ENCODE results near the gene SMYD3.

The SMYD3 gene

GRCh38 chr1:246214708-246215509 lies 292.2 kb downstream of the SMYD3 start:
- no peak for DNase-seq (ENCODE audit: low read depth in 2 of 2)

GRCh38 chr1:246213947-246214346 lies 293.1 kb downstream of the SMYD3 start:
- DNase-seq (ENCODE audit: low read depth in 2 of 2) = no peak

GRCh38 chr1:246213502-246213901 lies 293.6 kb downstream of the SMYD3 start:
- no peak for DNase-seq (ENCODE audit: low read depth in 2 of 2)

GRCh38 chr1:246213036-246213435 lies 294.0 kb downstream of the SMYD3 start:
- DNase-seq (ENCODE audit: low read depth in 2 of 2) = no peak

GRCh38 chr1:246212013-246212412 lies 295.1 kb downstream of the SMYD3 start:
- DNase-seq (ENCODE audit: low read depth in 2 of 2) = no peak

- DNase-seq (ENCODE audit: low read depth in 2 of 2) = no peak
Measured at GRCh38 chr1:246210756-246211155, 296.3 kb downstream of the SMYD3 start.

- no peak for DNase-seq (ENCODE audit: low read depth in 2 of 2)
Measured at GRCh38 chr1:246208105-246208504, 299.0 kb downstream of the SMYD3 start.

- no peak for DNase-seq (ENCODE audit: low read depth in 2 of 2)
Measured at GRCh38 chr1:246203180-246203579, 303.9 kb downstream of the SMYD3 start.

- DNase-seq (ENCODE audit: low read depth in 2 of 2) = no peak
Measured at GRCh38 chr1:246200738-246201137, 306.3 kb downstream of the SMYD3 start.

- no peak for DNase-seq (ENCODE audit: low read depth in 2 of 2)
Measured at GRCh38 chr1:246200225-246200624, 306.9 kb downstream of the SMYD3 start.

- no peak for DNase-seq (ENCODE audit: low read depth in 2 of 2)
Measured at GRCh38 chr1:246199086-246199645, 307.9 kb downstream of the SMYD3 start.

- no peak for DNase-seq (ENCODE audit: low read depth in 2 of 2)
Measured at GRCh38 chr1:246198115-246198816, 308.8 kb downstream of the SMYD3 start.

GRCh38 chr1:246197076-246197475 lies 310.0 kb downstream of the SMYD3 start:
- no peak for DNase-seq (ENCODE audit: low read depth in 2 of 2)

- no peak for DNase-seq (ENCODE audit: low read depth in 2 of 2)
Measured at GRCh38 chr1:246195296-246195695, 311.8 kb downstream of the SMYD3 start.

GRCh38 chr1:246193537-246193936 lies 313.5 kb downstream of the SMYD3 start:
- no peak for DNase-seq (ENCODE audit: low read depth in 2 of 2)

- DNase-seq (ENCODE audit: low read depth in 2 of 2) = no peak
Measured at GRCh38 chr1:246189126-246189525, 318.0 kb downstream of the SMYD3 start.

GRCh38 chr1:246187834-246188372 lies 319.2 kb downstream of the SMYD3 start:
- no peak for DNase-seq (ENCODE audit: low read depth in 2 of 2)

GRCh38 chr1:246184503-246184902 lies 322.6 kb downstream of the SMYD3 start:
- no peak for DNase-seq (ENCODE audit: low read depth in 2 of 2)

GRCh38 chr1:246182149-246182851 lies 324.8 kb downstream of the SMYD3 start:
- DNase-seq (ENCODE audit: low read depth in 2 of 2) = no peak

- DNase-seq (ENCODE audit: low read depth in 2 of 2) = no peak
Measured at GRCh38 chr1:246181241-246181640, 325.8 kb downstream of the SMYD3 start.

- DNase-seq (ENCODE audit: low read depth in 2 of 2) = no peak
Measured at GRCh38 chr1:246179401-246179800, 327.7 kb downstream of the SMYD3 start.

- no peak for DNase-seq (ENCODE audit: low read depth in 2 of 2)
Measured at GRCh38 chr1:246178717-246179311, 328.3 kb downstream of the SMYD3 start.

Measured in stimulated activated CD4-positive, alpha-beta T cell treated with anti-CD3 and anti-CD28 coated beads, Interleukin-4, amount 100 ng/mL, for 48 hours (primary cell).